HepG2 (cell line): ENCODE measurements around the gene IPO5. TPM values are rescaled to one million over a fixed set of nuclear protein-coding genes. Genes with fewer than 3 reads are reported as not detected.

Source experiments
- ASH2L ChIP-seq: fragments of 300-600, 200-600 bp; sonication (generic); IDR thresholded peaks from 2 replicates; pipeline ENCODE4 v1.7.0; 2017; ENCODE audit warnings: low read depth, mild to moderate bottlenecking, moderate library complexity, mixed read lengths, low read length; ENCODE audit not compliant: insufficient read length
- PITX1 ChIP-seq: sonication (generic); formaldehyde crosslinking; IDR thresholded peaks from 2 replicates; pipeline ENCODE4 v1.5.1; 2020; ENCODE audit warnings: mild to moderate bottlenecking, missing genetic modification reagents
- ZNF431 ChIP-seq: sonication (generic); formaldehyde crosslinking; IDR thresholded peaks from 2 replicates; pipeline ENCODE4 v1.9.0; 2022; ENCODE audit warnings: missing genetic modification reagents, low read depth, mild to moderate bottlenecking, borderline replicate concordance
- polyA plus RNA-seq, 8 experiments: library from polyadenylated mRNA; depleted of rRNA in 3 of 8; stranded (reverse) in 7 of 8; unstranded in 1 of 8; fragments of >200 nt; fragmentation: Illumina TruSeq in 4 of 8; extraction: Trizol in 4 of 8; gene quantifications; 2 replicates each; pipeline versions ENCODE4 v1.2.1 to v1.2.3, GENCODE V29; 2011 to 2016; ENCODE audit warnings: low read depth in 4 of 8, missing spikeins in 1 of 8, mixed read lengths in 1 of 8; ENCODE audit not compliant: insufficient read depth in 1 of 8
- total RNA-seq, 5 experiments: library from RNA; depleted of rRNA; stranded (reverse); fragments of >200 nt; fragmentation: Illumina TruSeq; extraction: Trizol; gene quantifications; 2 replicates each; pipeline ENCODE4 v1.2.3, GENCODE V29; 2016; ENCODE audit warnings: low read depth in 1 of 5
- TF ChIP-seq, protein P1 (sequence below): sonication (generic); formaldehyde crosslinking; IDR thresholded peaks from 2 replicates; pipeline ENCODE4 v1.4.0; 2020; ENCODE audit warnings: missing genetic modification reagents, low read depth, mild to moderate bottlenecking, borderline replicate concordance
- TF ChIP-seq, protein P2 (sequence below): sonication (generic); formaldehyde crosslinking; IDR thresholded peaks from 2 replicates; pipeline ENCODE4 v1.4.0; 2020; ENCODE audit warnings: mild to moderate bottlenecking, low read depth, missing genetic modification reagents
- TF ChIP-seq, protein P3 (sequence below), 2 experiments: sonication (generic) in 1 of 2; formaldehyde crosslinking in 1 of 2; IDR thresholded peaks; 2 replicates each; pipeline versions ENCODE4 v1.4.0 to v1.6.1; 2018 to 2020; ENCODE audit warnings: missing genetic modification reagents in 2 of 2, borderline replicate concordance in 1 of 2, low read depth in 1 of 2, mild to moderate bottlenecking in 1 of 2, missing biosample characterization in 1 of 2

IPO5 gene
- total and polyA plus RNA-seq, 2 of the 13 experiments (the other 11 are each of a cell fraction or from before 2014, with no cell fraction given) = 155 to 242 TPM

DNA sequence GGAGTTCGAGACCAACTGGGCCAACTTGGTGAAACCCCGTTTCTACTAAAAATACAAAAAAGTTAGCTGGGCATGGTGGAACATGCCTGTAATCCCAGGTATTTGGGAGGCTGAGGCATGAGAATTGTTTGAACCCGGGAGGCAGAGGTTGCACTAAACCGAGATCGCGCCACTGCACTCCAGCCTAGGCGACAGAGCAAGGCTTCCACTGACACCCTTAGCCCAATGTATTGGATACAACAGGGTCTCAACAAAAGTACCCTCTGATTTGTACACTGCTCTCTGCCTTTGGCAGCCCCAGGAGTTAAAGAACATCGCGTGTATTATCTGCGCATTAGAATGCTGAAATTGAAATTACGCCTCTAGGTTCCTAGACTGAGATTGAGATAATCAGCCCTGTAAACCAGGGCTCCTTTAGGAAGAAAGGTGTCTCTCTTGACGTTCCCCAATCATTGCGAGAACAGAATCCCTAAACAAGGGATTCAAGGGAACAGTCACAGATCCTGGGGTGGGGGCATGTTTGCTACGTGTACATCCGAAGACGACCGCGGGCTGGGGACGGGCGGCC is 21.9 kb downstream of the IPO5 start (continued):
- TF ChIP-seq, protein P1, sequence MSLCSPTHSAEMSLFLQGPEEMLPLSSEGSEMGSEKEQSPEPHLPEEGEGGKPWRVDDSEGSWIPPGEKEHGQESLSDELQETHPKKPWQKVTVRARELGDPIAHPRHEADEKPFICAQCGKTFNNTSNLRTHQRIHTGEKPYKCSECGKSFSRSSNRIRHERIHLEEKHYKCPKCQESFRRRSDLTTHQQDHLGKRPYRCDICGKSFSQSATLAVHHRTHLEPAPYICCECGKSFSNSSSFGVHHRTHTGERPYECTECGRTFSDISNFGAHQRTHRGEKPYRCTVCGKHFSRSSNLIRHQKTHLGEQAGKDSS (CRISPR knock-in tag) = 0 out of 2 replicates have a peak, but pooled peaks have one; percentile 16
- TF ChIP-seq, protein P2, sequence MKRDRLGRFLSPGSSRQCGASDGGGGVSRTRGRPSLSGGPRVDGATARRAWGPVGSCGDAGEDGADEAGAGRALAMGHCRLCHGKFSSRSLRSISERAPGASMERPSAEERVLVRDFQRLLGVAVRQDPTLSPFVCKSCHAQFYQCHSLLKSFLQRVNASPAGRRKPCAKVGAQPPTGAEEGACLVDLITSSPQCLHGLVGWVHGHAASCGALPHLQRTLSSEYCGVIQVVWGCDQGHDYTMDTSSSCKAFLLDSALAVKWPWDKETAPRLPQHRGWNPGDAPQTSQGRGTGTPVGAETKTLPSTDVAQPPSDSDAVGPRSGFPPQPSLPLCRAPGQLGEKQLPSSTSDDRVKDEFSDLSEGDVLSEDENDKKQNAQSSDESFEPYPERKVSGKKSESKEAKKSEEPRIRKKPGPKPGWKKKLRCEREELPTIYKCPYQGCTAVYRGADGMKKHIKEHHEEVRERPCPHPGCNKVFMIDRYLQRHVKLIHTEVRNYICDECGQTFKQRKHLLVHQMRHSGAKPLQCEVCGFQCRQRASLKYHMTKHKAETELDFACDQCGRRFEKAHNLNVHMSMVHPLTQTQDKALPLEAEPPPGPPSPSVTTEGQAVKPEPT (CRISPR knock-in tag) = no peak
- TF ChIP-seq ZNF431 (CRISPR knock-in tag) = 0 out of 2 replicates have a peak, but pooled peaks have one; percentile 38
- peak; percentile 8 for TF ChIP-seq ASH2L
- 0 out of 2 replicates have a peak, but pooled peaks have one; percentile 15 for TF ChIP-seq PITX1 (CRISPR knock-in tag)
- TF ChIP-seq, protein P3, sequence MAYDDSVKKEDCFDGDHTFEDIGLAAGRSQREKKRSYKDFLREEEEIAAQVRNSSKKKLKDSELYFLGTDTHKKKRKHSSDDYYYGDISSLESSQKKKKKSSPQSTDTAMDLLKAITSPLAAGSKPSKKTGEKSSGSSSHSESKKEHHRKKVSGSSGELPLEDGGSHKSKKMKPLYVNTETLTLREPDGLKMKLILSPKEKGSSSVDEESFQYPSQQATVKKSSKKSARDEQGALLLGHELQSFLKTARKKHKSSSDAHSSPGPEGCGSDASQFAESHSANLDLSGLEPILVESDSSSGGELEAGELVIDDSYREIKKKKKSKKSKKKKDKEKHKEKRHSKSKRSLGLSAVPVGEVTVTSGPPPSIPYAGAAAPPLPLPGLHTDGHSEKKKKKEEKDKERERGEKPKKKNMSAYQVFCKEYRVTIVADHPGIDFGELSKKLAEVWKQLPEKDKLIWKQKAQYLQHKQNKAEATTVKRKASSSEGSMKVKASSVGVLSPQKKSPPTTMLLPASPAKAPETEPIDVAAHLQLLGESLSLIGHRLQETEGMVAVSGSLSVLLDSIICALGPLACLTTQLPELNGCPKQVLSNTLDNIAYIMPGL (CRISPR knock-in tag; IDR thresholded peaks at IDR 0.05; ENCODE audit: borderline replicate concordance in 1 of 2, low read depth in 1 of 2) = peak in 1 of 2 experiments; percentile 46; a peak in 1 of 4 replicates
